ENCODE data around the gene POU2AF3. TPM values are rescaled to one million over a fixed set of nuclear protein-coding genes. Genes with fewer than 3 reads are reported as not detected.

Gene POU2AF3
- total and polyA plus RNA-seq, 2 of the 4 experiments (the other 2 are of a cell fraction), result 0.17 TPM; not detected in 1

DNA sequence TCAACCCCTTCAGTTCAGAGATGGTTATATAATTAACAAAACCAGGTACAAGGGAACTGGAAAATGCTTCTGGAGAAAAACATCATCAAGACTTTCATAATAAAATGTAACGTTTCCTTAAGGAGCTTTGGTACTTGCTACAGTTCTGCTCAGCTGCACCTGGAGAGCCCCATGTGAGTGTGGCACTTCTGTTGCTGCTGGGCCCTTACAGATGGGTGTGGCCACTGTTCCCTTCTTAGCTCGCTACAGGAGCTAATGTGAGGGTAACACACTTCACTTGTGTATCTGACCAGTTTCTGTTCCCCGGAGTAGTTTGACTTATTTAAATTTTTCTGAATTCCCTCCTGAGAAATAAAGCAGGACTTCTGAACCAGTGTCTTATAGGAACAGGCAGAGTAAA lies 4.0 kb downstream of the POU2AF3 start:
- ATAC-seq (ENCODE audit: low read depth), result no peak
- Histone ChIP-seq H4K8ac (ENCODE audit: low read depth in 2 of 2, low read length in 2 of 2) (no peak overlapping the region), H3K9me1 (ENCODE audit: insufficient read depth, low read length) (no peaks in the 10 kb centered on the region), H2BK5ac (ENCODE audit: low read depth, low read length, poor library complexity, severe bottlenecking) (no peak overlapping the region), H4K20me1 (ENCODE audit: insufficient read depth, low read length) (no peaks in the 10 kb centered on the region), H2BK120ac (ENCODE audit: low read depth, low read length) (no peak overlapping the region), H2AK9ac (replicated peaks; ENCODE audit: low read depth, low read length, poor library complexity) (no peak overlapping the region), H3K4me2 (ENCODE audit: low read depth, low read length) (no peak overlapping the region), H3K56ac (ENCODE audit: extremely low read depth, insufficient read depth, low read length) (no peak overlapping the region), H3K27me3 (ENCODE audit: control insufficient read depth, insufficient read depth, low read length) (peaks cover 71% of the 10 kb centered on the region), H3K4me1 (ENCODE audit: control insufficient read depth, insufficient read depth, low read length) (no peaks in the 10 kb centered on the region; the same call in 1 of the 2 replicates), H2AK5ac (ENCODE audit: low read depth, low read length) (no peak overlapping the region), H3K14ac (replicated peaks; ENCODE audit: low read depth, low read length) (no peak overlapping the region), H4K5ac (ENCODE audit: low read depth, low read length) (no peak overlapping the region), H2BK20ac (ENCODE audit: low read depth, low read length) (no peak overlapping the region), H4K91ac (ENCODE audit: insufficient read depth, low read depth, low read length) (no peak overlapping the region), H3K18ac (ENCODE audit: low read depth, low read length) (no peak overlapping the region), H2AFZ (replicated peaks; ENCODE audit: low read length, poor library complexity) (no peak overlapping the region), H3K4ac (ENCODE audit: low read depth, low read length) (no peak overlapping the region), H3K9me3 (ENCODE audit: control insufficient read depth, insufficient read depth, low read length) (no peaks in the 10 kb centered on the region; the same call in 1 of the 2 replicates), H3K23ac (ENCODE audit: low read depth, low read length) (no peak overlapping the region), H3K36me3 (ENCODE audit: control insufficient read depth, insufficient read depth, low read length) (no peaks in the 10 kb centered on the region), H3K27ac (ENCODE audit: insufficient read depth, low read length) (no peak overlapping the region), H3K79me1 (ENCODE audit: low read depth in 1 of 2, low read length in 2 of 2) (no peaks in the 10 kb centered on the region), H2BK15ac (ENCODE audit: low read depth, low read length) (no peak overlapping the region), H3K9ac (ENCODE audit: low read depth, low read length) (no peak overlapping the region), H3K4me3 (ENCODE audit: insufficient read depth, low read depth, low read length) (no peak overlapping the region)
- TF ChIP-seq POLR2A (IDR thresholded peaks at IDR 0.05; ENCODE audit: low read depth, low read length), result no peak
- no CpG with 5 or more reads among the region's 3 CpGs for WGBS, 2 experiments (ENCODE audit: extremely low coverage in 2 of 2, insufficient read length in 1 of 2)
- intact Hi-C loops (cut with micrococcal nuclease) (loop anchor here (5.0 kb wide), 1 partner anchor 80 kb away; no protein-coding TSS in a partner anchor), in situ Hi-C loops (cut with MboI; ENCODE audit: low sequenced_read_pairs) (no loop called here), dilution Hi-C loops (cut with HindIII; ENCODE audit: low sequenced_read_pairs, unreplicated experiment) (no loop called here)
- DNase-seq, result no peak
- BruUV-seq (replicated peaks), result no TSS peak
- POLR2A ChIA-PET (ENCODE audit: unreplicated experiment), result no interaction called here
- CTCF ChIA-PET, result no interaction called here

All from IMR-90 (cell line).